GM21515 (cell line): Measurements from ENCODE around the gene ACTN1.
"Not testable (repeated sequence)": the region's sequence is repeated elsewhere in the genome, so short reads cannot be mapped to it uniquely, and the experiment has no call there.

Experiments
- ATAC-seq: cut with Tn5 transposase; IDR thresholded peaks from one replicate; pipeline ENCODE4 v1.9.1; 2021; ENCODE audit not compliant: unreplicated experiment

ACTN1 gene

DNA sequence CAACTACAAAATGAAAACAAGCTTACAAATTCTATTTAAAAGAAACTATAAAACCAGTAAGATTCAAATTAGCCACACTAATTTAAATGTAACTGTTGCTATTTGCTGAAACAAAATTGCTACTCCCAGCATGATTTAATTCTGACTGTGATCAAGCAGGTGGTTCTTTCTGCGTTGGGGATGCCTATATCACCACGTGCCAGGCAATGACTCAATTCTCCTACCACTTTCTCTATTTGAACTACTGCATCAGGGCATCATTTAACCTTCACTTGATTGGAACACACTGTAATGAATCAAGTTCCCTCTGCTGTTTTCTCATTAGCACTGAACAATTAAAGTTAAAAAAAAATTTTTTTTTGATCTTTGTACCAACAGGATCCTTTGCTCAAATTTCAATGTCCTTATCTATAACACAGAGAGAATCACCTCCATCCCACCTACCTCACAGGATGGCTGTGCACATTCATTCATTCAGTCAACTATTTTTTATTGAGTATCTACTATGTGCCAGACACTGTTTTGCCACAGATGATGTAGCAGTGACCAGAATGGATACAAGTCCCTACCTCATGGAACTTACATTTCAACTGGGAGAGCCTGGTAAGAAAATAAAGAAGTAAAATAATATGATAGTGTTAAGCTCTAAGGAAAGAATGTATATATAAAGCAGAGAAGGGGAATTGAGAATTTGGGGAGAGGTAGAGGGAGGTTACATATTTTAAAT, 8.0 kb upstream of the ACTN1 start:
- ATAC-seq: no peak

DNA sequence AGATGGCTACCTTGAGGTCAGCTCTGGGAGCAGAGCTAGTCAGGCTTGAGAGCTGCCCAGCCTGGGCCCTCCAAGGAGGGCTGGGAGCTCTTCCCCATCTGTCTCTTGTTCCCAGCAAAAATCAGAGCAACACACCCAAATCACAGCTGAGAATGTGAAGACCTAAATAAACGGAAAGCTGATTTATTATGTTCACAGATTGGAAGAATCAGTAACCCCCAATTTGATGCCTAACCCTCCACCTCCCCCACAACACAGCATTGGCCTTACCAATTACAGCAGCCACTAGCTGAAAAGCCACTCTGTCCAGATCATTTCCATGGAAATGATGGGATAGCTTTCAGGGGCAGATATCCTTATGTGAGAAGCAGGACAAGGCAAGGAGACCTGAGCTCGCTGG, 7.1 kb upstream of the ACTN1 start:
- no peak for ATAC-seq

DNA sequence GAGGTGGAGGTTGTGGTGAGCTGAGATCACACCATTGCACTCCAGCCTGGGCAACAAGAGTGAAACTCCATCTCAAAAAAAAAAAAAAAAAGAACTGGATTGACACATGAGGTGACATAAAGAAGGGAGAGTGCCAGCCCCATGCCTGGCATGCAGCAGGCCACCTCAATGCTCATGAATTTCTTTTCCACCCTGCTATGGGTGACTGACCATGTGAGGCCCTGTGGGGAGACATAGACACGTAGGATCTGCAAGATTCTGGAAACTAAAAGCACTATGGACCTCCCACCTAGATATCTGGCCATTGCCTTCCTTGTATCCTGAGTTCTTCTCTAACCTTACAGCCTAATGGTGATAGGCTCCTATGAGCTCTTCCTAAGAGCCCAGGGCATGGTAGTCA, 5.6 kb upstream of the ACTN1 start:
- ATAC-seq: no peak

DNA sequence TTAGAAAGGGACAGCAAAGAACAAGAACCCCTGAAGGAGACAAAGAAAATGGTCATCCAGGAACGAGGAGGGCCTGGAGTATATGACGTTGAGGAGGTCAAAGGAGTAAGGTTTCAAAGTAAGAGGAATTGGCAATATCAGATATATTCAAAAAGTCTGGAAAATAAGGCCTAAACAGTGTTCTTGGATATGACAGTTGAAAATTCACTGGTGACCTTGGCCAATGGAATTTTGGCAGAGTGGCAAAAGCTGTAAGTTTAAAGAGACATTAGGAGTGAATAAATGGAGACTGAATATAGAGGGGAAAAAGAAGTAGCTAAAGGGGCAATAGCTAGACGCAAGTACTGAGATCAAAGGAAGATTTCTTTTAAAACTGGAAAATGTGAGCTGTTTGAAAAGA, 4.1 kb upstream of the ACTN1 start:
- no peak for ATAC-seq

DNA sequence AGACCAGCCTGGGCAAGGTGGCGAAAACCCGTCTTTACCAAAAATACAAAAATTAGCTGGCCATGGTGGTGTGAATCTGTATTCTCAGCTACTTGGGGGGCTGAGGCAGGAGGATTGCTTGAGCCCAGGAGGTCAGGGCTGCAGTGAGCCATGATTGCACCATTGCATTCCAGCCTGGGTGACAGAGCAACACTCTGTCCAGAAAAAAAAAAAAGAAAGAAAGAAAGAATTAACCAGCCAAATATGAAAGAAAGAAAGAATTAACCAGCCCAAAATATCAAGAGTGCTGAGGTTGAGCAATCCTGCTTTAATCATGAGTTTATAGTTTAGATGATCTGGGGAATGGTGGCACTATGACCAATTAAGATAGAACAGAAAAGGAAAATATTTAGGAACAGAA, 3.5 kb upstream of the ACTN1 start:
- no peak for ATAC-seq

DNA sequence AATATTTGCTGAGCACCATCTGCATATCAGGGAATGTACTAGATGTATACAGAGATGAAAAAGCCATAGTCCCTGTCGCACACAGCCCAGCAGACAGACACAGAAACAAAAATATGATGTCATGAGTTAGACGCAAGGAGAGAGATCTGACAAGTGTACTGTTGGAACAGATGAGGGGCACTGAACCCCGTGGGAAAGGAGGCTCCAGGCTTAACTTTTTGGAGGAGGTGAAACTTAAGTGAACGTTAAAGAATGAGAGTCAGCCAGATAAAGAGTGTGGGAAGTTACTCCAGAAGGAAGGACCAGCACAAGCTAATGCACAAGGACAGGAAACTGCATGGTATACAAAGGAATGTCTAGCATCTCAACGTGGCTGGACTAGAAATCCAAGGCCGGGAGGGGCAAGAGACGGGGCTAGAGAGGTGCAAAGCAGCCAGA, 2.5 kb upstream of the ACTN1 start:
- ATAC-seq: no peak

DNA sequence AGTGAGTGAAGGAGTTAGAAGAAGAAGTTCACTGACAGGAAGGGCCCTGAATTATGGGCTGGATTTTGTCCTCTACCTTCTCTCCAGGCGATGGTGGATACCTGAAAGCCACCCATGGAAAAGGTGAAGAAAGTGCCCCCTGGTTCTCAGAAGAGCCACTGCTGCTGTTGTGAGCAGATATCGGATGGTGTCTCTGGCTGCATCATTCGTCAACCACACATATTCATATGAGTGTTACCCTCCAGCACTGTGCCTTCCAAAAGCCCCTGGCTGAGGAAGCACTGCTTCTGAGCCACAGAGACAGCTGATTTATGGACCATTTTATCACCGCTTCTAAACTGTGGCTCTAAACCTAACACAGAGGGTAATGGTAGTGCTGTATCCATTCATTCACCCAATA, 2.0 kb upstream of the ACTN1 start:
- no peak for ATAC-seq

DNA sequence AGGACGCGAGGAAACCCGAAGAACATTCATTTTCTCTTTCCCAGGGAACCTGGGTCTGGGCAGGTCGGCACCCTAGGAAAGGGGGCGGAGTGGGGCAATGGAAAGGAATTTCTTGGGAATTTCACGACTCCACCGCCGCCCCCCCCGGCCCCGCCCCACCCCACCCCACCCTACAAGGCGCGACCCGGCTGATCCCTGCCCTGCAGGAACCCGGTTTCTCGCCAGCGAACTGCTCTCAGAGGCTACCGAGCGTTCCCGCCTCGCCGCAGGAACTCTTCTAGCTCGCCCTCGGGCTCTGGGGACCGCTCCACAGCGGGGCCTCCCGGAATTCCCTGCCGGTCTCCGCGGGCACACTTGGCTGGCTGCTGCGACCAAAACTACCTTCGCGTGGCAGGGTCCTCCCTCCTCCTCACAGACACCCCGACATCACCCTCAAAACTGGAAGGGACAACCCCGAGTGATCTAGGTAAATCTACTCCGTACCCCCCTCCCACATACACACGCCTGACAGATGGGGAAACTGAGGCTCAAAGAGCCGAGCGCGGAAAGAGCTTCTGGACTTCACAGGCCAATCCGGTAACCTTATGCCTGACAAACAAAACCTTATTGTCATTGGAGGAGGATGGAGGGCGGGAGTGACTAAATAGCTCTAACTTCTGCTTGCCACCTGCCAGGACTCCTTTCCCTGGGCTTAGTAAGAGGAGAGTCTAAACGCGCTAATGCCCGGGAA, 785 bp upstream of the ACTN1 start:
- no peak for ATAC-seq

DNA sequence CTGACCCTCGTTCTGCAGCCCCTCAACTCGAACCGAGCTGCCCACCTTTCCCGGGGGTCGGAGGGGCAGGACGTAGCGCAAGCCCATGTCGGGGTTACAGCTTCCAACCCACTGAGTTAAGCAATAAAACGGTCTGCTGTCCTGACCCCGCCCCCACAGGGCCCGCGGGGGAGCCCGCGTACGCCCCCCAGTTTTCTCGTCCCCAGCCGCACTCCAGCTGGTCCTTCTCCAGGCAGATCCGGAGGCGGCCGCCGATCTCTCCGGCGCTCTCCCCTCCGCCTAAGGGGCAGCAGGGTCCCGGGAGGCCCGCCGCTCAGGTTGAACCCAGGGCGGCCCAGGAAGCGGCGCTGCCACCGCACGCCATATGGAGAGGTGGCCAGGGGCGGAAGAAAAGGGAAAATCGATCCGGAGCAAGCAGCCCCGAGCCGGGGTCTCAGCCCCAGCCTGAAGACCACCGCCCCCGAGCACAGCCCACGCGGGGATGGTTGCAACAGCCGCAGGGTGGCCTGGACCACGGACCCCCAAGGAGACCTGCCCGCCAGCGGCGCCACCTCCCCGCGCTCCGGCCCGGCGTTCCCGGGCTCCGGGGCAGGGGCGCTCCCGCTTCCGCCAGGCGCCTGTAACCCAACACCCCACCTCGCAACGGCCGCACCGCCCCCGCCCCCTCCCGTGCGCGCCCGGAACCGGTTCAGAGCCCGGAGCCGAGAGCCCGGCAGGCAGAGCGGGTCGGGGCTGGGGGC, 760 bp downstream of the ACTN1 start:
- ATAC-seq: no peak

DNA sequence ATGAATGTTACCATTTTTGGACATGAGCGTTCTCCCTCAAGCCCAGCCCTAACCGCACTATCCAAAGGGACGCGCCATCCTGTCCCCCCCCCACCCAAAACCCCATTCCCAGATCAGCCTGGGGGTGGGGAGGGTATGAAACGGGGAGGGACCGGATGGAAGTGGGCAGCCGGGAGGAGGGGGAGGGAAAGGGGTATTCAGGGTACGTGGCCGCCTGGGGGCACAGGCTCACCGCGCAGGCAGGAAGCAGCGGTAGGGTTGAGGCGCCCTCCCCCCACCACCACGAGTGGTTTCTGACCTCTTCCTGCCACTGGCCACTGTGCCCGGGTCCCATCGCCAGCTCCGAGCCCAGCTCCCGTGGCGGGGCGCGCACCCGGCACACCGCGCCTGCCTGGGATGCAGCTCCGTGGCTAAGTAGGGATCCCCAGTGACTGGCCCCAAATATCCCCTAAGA, 1.4 kb downstream of the ACTN1 start:
- ATAC-seq: no peak

DNA sequence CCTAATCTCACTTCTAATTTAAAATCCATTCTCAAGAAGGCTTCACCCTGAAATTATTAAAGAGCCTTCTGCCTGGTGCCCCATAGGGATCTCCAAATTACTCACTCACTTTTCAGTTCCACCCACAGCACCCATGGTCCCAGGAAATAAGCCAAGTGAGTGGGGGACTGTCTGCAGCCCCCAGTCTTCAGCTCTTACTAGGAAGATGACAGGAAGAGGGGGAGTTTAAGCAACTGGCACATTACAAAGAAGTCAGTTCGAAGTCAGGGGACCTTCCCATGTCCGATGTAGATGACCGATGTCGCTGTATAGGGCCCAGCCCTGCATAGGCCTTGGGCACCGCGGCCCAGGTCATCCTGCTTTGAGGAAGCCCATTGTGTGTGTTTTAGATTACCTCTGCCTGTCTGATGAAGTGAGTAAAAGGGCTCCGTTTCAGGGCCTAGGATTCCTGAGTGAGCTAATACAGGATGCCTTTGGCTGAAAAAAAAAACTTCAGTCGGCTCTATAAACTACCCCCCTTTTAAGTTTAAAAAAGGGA, 1.9 kb downstream of the ACTN1 start:
- no peak for ATAC-seq

DNA sequence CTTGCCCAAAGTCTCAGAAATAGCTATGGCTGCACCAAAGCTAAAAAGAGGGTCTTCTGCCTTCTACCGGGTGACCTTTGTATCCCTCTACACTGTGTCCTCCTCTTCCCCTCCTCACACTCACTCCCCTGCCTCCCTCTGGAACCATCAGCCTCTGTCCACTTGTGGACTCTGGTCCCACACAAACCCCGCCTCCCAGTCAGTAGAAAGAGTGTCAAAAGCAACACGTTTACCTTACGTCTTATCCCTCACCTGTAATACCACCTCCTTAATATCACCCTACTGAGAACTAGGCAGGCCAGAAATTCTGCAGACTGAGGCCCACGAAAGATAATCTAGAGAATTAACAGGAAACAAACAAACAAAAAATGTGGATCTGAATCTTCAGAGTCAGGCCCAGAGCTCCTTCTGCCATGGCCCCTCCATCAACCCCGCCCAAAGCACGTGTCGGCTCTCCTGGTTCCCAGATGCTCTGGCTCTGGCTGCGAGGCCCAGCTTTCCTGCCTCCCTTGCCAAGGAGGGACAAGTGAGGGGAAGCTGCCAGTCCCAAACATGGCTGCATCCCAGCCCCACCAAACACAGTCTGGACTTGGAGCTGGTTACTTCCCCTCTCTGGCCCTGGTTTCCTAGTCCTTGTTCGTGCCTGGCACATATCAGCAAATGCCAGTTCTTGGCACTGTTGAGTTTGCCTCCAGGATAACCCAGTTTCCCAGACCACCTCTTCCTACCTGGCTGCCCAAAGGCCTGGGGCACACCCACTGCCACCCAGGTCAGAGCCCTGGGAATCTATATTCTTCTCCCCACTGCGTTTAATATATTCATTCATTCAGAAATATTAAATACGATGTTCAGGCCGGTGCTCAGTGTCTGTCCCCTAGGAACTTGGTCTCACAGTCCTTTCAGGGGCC, 2.7 kb downstream of the ACTN1 start:
- ATAC-seq: no peak

DNA sequence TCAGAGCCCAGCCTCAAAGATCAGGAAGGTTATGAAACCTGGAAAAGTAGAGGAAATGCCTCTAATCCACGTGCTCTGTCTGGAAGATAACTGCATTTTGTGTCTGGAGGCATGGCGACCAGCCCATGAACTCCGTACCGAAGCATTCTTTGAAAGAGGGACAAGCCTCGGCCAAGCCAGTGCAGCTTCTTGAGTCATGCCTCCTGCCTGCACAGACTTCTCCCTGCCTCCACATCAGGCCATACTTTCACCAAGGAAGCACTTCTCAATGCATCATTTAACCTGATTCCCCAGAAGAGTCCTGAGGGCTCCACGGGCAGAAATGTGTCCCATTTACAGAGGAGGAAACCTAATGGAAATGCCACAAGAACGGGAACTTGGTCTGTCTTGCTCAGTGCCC, 3.4 kb downstream of the ACTN1 start:
- ATAC-seq: no peak

DNA sequence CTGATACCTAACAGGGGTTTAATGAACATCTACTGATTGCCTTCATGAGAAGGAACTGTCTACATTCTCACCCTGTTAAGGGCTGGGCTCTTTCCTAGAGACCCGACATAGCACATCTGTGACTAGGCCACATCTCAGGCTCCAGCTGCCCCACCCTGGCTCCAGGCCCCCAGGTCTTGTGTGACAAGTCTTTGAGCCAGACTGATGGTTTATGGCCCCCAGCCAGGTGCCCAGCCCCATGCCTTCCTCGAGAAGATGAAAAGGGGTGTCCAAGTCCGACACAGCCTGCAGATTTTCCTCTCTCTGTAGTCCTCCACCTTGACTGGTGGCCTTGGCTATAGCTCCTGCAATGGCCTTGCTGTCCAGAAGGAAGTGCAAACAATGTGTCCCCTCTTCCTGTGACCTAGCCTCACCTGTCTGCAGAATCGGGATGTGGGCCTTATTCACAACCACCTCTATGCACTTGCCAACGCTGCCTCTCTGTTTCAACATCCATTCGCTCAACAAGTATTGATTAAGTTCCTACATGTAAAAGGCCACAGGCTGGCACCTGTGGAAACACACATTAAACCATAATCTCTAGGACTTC, 4.2 kb downstream of the ACTN1 start:
- no peak for ATAC-seq

DNA sequence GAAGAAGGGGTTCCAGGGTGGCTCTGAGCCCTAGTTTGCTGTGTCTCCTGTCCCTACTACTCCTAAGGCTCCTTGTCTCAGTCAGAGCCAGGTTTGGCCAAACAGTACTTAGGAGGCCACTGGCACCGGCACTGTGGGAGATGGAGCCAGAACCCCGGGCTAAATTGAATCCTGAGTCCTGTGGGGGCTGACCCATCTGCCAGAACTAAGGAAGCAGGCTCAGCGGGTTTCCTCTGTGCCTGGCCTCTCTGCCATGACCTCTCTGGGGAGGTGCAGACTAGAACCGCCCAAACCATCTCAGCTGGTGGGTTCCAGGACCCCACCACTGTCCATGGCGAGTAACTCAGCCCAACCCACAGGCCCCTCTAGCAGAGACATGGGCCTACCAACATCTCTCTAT, 5.5 kb downstream of the ACTN1 start:
- ATAC-seq: no peak

DNA sequence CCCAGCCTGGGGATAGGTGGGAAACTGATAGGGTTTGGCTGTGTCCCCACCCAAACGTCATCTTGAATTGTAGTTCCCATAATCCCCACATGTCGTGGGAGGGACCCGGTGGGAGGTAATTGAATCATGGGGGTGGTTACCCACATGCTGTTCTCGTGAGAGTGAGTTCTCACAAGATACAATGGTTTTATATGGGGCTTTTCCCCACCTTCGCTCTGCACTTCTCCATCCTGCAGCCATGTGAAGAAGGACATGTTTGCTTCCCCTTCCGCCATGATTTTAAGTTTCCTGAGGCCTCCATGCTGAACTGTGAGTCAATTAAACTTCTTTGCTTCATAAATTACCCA, 5.9 kb downstream of the ACTN1 start:
- ATAC-seq: not testable (repeated sequence)

DNA sequence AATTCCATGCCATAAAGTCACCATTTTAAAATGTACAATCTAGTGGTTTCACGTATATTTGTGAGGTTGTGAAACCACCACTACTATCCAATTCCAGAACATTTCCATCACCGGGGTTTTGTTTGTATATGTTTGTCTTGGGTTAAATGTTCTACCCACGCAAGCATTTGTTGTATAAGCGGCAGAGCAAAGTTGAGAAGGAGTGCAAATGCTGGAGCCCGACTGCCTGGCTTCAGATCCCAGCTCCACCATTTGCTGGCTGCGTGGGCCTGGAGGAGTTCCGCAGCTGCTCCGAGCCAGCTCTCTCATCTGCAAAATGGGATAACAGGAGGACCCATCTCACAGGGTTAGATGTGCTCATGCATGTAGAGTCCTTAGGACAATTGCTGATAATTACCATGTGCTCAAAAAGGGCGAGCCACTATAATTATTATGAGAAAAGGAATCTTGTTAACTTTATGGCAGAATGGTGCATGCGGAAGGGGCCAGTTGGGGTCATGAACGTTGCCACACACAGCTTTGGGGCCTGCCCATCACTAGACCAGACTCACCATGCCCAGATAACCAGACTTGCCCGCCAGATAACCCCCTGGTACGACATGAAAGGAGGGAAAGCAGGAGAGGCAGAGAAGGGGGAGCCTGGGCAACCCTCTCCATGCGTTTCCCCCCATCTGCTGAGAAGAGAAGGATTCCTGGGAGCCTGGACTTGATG, 6.4 kb downstream of the ACTN1 start:
- no peak for ATAC-seq

DNA sequence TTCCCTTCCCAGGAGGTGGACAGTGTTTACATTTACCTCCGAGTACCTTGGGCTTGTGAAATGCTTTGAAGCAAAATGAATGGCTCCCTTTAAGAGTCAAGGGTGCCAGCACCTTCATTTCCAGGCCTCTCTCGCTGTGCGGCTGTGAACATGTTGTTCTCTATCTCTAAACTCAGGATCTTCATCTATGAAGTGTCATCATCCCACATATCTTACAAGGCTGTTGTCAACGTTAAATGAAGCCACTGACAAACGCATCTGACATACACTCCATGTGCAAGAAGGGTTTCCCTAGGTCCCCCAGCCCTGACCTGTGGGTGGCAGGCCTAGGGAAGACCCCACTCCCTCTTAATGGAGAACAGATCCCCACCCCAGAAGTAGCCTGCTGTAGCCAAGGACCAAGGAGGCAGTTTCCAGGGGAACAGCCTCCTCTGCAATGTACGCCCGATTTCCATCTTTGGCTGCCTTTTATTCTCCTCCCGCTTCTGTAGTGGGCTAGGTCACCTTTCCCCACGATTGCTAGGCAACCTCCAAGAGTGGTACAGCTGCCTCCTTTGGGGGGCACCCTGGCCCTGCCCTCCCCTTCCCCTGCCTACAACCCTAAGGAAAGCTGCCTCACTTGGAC, 7.6 kb downstream of the ACTN1 start:
- ATAC-seq: no peak

DNA sequence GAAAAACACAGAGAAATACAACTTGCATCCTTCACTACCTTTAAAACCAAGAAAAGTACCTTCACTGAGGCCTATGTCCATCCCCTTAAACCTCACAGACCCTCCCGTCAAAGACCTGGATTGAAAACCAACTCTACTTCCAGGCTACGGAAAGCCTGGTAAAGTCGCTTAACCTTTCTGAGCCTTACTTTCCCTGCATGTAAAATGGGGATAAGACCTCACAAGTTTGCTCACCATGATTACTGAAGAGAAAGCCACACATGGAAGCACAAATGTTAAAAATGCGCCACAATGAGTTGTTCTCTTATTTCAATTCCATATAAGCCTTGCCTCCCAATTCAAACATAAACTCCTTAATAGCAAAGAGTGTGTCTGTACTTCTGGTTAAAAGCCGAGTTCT, 8.4 kb downstream of the ACTN1 start:
- no peak for ATAC-seq
